Panc1 (cell line): ENCODE results near the gene RAB1B. TPM values are rescaled to one million over a fixed set of nuclear protein-coding genes. Genes with fewer than 3 reads are reported as not detected.

Experiments used
- ATAC-seq: fragments of 200-7000 bp; cut with Tn5 transposase; 2 replicates; pipeline ENCODE4 v1.9.1; 2020; ENCODE audit warnings: mild to moderate bottlenecking, moderate library complexity
- BruUV-seq: library from RNA; stranded (reverse); fragments of 400-500 nt; replicated peaks from 2 replicates; lab custom pipeline; 2021; lab: Mats Ljungman, UMichigan
- CTCF ChIA-PET: fragments of 300-600 bp; sonication (Branson Sonifier 250); formaldehyde crosslinking; loops from one replicate; lab custom pipeline; 2022; ENCODE audit warnings: antibody characterized with exemption; lab: Charles Lee
- POLR2A ChIA-PET: fragments of 300-600 bp; sonication (Branson Sonifier 250); formaldehyde crosslinking; loops from one replicate; lab custom pipeline; 2022; ENCODE audit warnings: antibody characterized with exemption; lab: Charles Lee
- DNase-seq: peaks from one replicate; pipeline ENCODE4 v3.0.0-alpha.2; 2010; ENCODE audit warnings: low read depth, low spot score
- H3K27ac ChIP-seq: 2 replicates; pipeline ENCODE4 v1.5.1; 2011; ENCODE audit warnings: mild to moderate bottlenecking, low read length, inconsistent platforms
- H3K27me3 ChIP-seq: fragments of 200-500 bp; sonication (Bioruptor generic); 2 replicates; pipeline ENCODE4 v1.6.0; 2014; ENCODE audit warnings: low read length, inconsistent platforms; ENCODE audit not compliant: control insufficient read depth, insufficient read depth
- H3K36me3 ChIP-seq: fragments of 200-500 bp; sonication (Bioruptor generic); 2 replicates; pipeline ENCODE4 v1.5.1; 2014; ENCODE audit warnings: inconsistent platforms, mild to moderate bottlenecking, low read length, moderate library complexity; ENCODE audit not compliant: control insufficient read depth, insufficient read depth
- H3K4me1 ChIP-seq: 2 replicates; pipeline ENCODE4 v1.5.1; 2011; ENCODE audit warnings: inconsistent platforms, mild to moderate bottlenecking, low read length, moderate library complexity; ENCODE audit not compliant: control insufficient read depth, insufficient read depth
- H3K4me3 ChIP-seq, 2 experiments: 2 replicates each; pipeline ENCODE4 v1.5.1; 2011 to 2012; ENCODE audit warnings: low read depth in 2 of 2, low read length in 2 of 2, mild to moderate bottlenecking in 2 of 2, inconsistent platforms in 1 of 2, moderate library complexity in 1 of 2
- H3K9me3 ChIP-seq: fragments of 200-500 bp; sonication (Bioruptor generic); 2 replicates; pipeline ENCODE4 v1.5.1; 2014; ENCODE audit warnings: low read depth, mild to moderate bottlenecking, inconsistent platforms, low read length, moderate library complexity; ENCODE audit not compliant: control insufficient read depth, insufficient read depth
- POLR2AphosphoS5 ChIP-seq: IDR thresholded peaks from 2 replicates; pipeline ENCODE4 v1.6.1; 2012; ENCODE audit warnings: mild to moderate bottlenecking, low read depth, low read length, moderate library complexity
- SIN3A ChIP-seq: IDR thresholded peaks from 2 replicates; pipeline ENCODE4 v1.6.1; 2012; ENCODE audit warnings: low read depth, mild to moderate bottlenecking, low read length, moderate library complexity, borderline replicate concordance; ENCODE audit not compliant: insufficient read depth
- TCF7L2 ChIP-seq: IDR thresholded peaks from 2 replicates; pipeline ENCODE4 v1.6.1; 2011; ENCODE audit warnings: mild to moderate bottlenecking, low read depth, low read length, inconsistent platforms
- in situ Hi-C: cut with HindIII; loops from 2 replicates; pipeline ENCODE4 v1.10.0; 2016; ENCODE audit warnings: low sequenced_read_pairs, low pct_unique_long_range_greater_than_20kb
- intact Hi-C: fragments of 100-400 bp; cut with micrococcal nuclease; formaldehyde crosslinking; loops from one replicate; pipeline ENCODE4 v1.10.0; 2022; ENCODE audit not compliant: unreplicated experiment
- total RNA-seq: library from RNA; stranded (reverse); gene quantifications from one replicate; pipeline ENCODE4 v1.2.1, GENCODE V29; 2021; ENCODE audit not compliant: unreplicated experiment
- TF ChIP-seq, protein P1 (sequence below): fragments of 450-650 bp; IDR thresholded peaks from 2 replicates; pipeline ENCODE4 v1.5.1; 2017; ENCODE audit warnings: mild to moderate bottlenecking
- TF ChIP-seq, protein P2 (sequence below), 2 experiments: IDR thresholded peaks; 2 replicates each; pipeline ENCODE4 v1.6.1; 2011 to 2012; ENCODE audit warnings: low read depth in 2 of 2, control low read depth in 1 of 2, low read length in 1 of 2, mild to moderate bottlenecking in 1 of 2, moderate library complexity in 1 of 2; ENCODE audit not compliant: insufficient read depth in 1 of 2

The RAB1B gene
- total RNA-seq, 1 experiment from 2014 or later = 256 TPM

DNA sequence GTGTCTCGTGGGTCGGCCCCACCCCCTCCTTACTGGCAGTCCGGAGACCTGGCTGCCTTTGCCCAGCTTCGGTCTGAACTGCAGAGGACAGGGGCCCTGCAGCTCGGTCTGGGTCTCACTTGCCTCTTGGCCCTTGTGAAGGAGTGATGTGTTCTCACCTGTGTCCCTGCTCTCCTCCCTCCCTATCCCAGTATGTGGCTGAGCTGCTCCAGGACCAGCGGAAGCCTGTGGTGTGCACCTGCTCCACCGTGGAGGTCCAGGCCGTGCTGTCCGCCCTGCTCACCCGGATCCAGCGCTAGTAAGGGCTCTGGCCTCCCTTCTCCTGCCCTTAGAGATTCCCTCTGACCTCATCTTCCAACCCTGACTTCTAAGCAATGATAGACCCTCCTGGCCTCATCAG is 35.7 kb upstream of the RAB1B start:
- no peaks in the 10 kb centered on the region for H3K36me3 ChIP-seq
- no peak overlapping the region for H3K4me3 ChIP-seq
- ChIA-PET POLR2A (no interaction called here), CTCF (no interaction called here)
- intact Hi-C loops (no loop called here), in situ Hi-C loops (no loop called here)
- no peaks in the 10 kb centered on the region for H3K4me1 ChIP-seq
- H3K9me3 ChIP-seq = no peaks in the 10 kb centered on the region
- no peak overlapping the region for H3K27ac ChIP-seq
- no peaks in the 10 kb centered on the region for H3K27me3 ChIP-seq
- DNase-seq (no peak), ATAC-seq (no peak)
- no TSS peak for BruUV-seq
- TF ChIP-seq, protein P1, sequence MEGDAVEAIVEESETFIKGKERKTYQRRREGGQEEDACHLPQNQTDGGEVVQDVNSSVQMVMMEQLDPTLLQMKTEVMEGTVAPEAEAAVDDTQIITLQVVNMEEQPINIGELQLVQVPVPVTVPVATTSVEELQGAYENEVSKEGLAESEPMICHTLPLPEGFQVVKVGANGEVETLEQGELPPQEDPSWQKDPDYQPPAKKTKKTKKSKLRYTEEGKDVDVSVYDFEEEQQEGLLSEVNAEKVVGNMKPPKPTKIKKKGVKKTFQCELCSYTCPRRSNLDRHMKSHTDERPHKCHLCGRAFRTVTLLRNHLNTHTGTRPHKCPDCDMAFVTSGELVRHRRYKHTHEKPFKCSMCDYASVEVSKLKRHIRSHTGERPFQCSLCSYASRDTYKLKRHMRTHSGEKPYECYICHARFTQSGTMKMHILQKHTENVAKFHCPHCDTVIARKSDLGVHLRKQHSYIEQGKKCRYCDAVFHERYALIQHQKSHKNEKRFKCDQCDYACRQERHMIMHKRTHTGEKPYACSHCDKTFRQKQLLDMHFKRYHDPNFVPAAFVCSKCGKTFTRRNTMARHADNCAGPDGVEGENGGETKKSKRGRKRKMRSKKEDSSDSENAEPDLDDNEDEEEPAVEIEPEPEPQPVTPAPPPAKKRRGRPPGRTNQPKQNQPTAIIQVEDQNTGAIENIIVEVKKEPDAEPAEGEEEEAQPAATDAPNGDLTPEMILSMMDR = no peak
- TF ChIP-seq POLR2AphosphoS5 (no peak), SIN3A (no peak), TCF7L2 (no peak)
- TF ChIP-seq, protein P2, sequence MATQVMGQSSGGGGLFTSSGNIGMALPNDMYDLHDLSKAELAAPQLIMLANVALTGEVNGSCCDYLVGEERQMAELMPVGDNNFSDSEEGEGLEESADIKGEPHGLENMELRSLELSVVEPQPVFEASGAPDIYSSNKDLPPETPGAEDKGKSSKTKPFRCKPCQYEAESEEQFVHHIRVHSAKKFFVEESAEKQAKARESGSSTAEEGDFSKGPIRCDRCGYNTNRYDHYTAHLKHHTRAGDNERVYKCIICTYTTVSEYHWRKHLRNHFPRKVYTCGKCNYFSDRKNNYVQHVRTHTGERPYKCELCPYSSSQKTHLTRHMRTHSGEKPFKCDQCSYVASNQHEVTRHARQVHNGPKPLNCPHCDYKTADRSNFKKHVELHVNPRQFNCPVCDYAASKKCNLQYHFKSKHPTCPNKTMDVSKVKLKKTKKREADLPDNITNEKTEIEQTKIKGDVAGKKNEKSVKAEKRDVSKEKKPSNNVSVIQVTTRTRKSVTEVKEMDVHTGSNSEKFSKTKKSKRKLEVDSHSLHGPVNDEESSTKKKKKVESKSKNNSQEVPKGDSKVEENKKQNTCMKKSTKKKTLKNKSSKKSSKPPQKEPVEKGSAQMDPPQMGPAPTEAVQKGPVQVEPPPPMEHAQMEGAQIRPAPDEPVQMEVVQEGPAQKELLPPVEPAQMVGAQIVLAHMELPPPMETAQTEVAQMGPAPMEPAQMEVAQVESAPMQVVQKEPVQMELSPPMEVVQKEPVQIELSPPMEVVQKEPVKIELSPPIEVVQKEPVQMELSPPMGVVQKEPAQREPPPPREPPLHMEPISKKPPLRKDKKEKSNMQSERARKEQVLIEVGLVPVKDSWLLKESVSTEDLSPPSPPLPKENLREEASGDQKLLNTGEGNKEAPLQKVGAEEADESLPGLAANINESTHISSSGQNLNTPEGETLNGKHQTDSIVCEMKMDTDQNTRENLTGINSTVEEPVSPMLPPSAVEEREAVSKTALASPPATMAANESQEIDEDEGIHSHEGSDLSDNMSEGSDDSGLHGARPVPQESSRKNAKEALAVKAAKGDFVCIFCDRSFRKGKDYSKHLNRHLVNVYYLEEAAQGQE (IDR thresholded peaks at IDR 0.05; ENCODE audit: insufficient read depth in 1 of 2, low read depth in 2 of 2, low read length in 1 of 2) = no peak

DNA sequence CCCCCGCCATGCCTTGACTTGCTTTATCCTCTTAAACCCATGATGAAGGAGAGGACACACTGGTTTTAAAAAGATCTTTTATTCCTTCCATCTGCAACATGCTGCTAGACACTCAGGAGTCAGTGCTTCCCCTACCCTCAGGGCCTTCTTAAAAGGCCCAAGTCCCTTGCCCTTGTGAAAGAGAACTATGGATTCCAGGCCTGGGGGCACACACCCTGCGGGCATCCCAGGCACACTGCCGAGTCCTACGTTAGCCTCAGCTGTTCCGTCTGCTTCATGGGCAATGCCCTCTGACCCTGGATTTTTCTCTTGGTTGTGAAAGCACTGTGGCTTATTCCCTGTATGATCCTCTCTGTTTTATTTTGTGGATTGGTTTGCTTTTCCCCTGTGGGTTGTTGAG is 35.1 kb upstream of the RAB1B start:
- no peaks in the 10 kb centered on the region for H3K27me3 ChIP-seq
- no peaks in the 10 kb centered on the region for H3K4me1 ChIP-seq
- POLR2A ChIA-PET = no interaction called here
- intact Hi-C loops (no loop called here), in situ Hi-C loops (no loop called here)
- TF ChIP-seq TCF7L2 (no peak), POLR2AphosphoS5 (no peak), SIN3A (no peak)
- TF ChIP-seq, protein P1 = no peak
- TF ChIP-seq, protein P2 (IDR thresholded peaks at IDR 0.05; ENCODE audit: insufficient read depth in 1 of 2, low read depth in 2 of 2, low read length in 1 of 2) = no peak
- no peak overlapping the region for H3K27ac ChIP-seq
- no TSS peak for BruUV-seq
- CTCF ChIA-PET = no interaction called here
- H3K9me3 ChIP-seq = no peaks in the 10 kb centered on the region
- no peaks in the 10 kb centered on the region for H3K36me3 ChIP-seq
- no peak for DNase-seq
- no peak overlapping the region for H3K4me3 ChIP-seq
- no peak for ATAC-seq
